HG03575 (cell line): ENCODE measurements around the gene DNAAF1.
"Not testable (repeated sequence)": the region's sequence is repeated elsewhere in the genome, so short reads cannot be mapped to it uniquely, and the experiment has no call there.

Source experiments
- ATAC-seq: cut with Tn5 transposase; IDR thresholded peaks from one replicate; pipeline ENCODE4 v1.9.1; 2021; ENCODE audit not compliant: unreplicated experiment, insufficient number of reproducible peaks, low FRiP score; ENCODE audit errors: extremely low read depth

Gene DNAAF1

GRCh38 chr16:84196727-84197394 lies 51.8 kb downstream of the DNAAF1 start:
- ATAC-seq = no peak

GRCh38 chr16:84197466-84198128 lies 52.5 kb downstream of the DNAAF1 start:
- no peak for ATAC-seq

- no peak for ATAC-seq
Measured at GRCh38 chr16:84198401-84198800, 53.3 kb downstream of the DNAAF1 start.

- ATAC-seq = no peak
Measured at GRCh38 chr16:84199097-84199496, 54.0 kb downstream of the DNAAF1 start.

GRCh38 chr16:84199861-84200260 lies 54.8 kb downstream of the DNAAF1 start:
- ATAC-seq = no peak

- not testable (repeated sequence) for ATAC-seq
Measured at GRCh38 chr16:84204551-84204950, 59.4 kb downstream of the DNAAF1 start.

GRCh38 chr16:84205123-84205522 lies 60.0 kb downstream of the DNAAF1 start:
- not testable (repeated sequence) for ATAC-seq

GRCh38 chr16:84205976-84206691 lies 61.0 kb downstream of the DNAAF1 start:
- no peak for ATAC-seq

GRCh38 chr16:84207251-84207650 lies 62.1 kb downstream of the DNAAF1 start:
- ATAC-seq = no peak

- ATAC-seq = no peak
Measured at GRCh38 chr16:84207879-84208278, 62.8 kb downstream of the DNAAF1 start.

GRCh38 chr16:84209989-84210388 lies 64.9 kb downstream of the DNAAF1 start:
- ATAC-seq = no peak

GRCh38 chr16:84212154-84212553 lies 67.0 kb downstream of the DNAAF1 start:
- no peak for ATAC-seq

GRCh38 chr16:84212631-84213030 lies 67.5 kb downstream of the DNAAF1 start:
- no peak for ATAC-seq

GRCh38 chr16:84214451-84215066 lies 69.5 kb downstream of the DNAAF1 start:
- ATAC-seq = no peak

- ATAC-seq = no peak
Measured at GRCh38 chr16:84215531-84215930, 70.4 kb downstream of the DNAAF1 start.

- ATAC-seq = not testable (repeated sequence)
Measured at GRCh38 chr16:84216144-84216543, 71.0 kb downstream of the DNAAF1 start.

- ATAC-seq = no peak
Measured at GRCh38 chr16:84218176-84218823, 73.2 kb downstream of the DNAAF1 start.

GRCh38 chr16:84218956-84219355 lies 73.8 kb downstream of the DNAAF1 start:
- ATAC-seq = no peak

GRCh38 chr16:84220851-84221250 lies 75.7 kb downstream of the DNAAF1 start:
- no peak for ATAC-seq
